NOMO-1 treated with DMSO at 0.1 percent for 48 hours (cell line): ENCODE measurements around the gene PABPN1.
"Not testable (repeated sequence)": the region's sequence is repeated elsewhere in the genome, so short reads cannot be mapped to it uniquely, and the experiment has no call there.

Experiments
- DNase-seq: peaks from one replicate; lab custom pipeline; 2025; ENCODE audit not compliant: unreplicated experiment; lab: John Stamatoyannopoulos, UW

The PABPN1 gene

DNA sequence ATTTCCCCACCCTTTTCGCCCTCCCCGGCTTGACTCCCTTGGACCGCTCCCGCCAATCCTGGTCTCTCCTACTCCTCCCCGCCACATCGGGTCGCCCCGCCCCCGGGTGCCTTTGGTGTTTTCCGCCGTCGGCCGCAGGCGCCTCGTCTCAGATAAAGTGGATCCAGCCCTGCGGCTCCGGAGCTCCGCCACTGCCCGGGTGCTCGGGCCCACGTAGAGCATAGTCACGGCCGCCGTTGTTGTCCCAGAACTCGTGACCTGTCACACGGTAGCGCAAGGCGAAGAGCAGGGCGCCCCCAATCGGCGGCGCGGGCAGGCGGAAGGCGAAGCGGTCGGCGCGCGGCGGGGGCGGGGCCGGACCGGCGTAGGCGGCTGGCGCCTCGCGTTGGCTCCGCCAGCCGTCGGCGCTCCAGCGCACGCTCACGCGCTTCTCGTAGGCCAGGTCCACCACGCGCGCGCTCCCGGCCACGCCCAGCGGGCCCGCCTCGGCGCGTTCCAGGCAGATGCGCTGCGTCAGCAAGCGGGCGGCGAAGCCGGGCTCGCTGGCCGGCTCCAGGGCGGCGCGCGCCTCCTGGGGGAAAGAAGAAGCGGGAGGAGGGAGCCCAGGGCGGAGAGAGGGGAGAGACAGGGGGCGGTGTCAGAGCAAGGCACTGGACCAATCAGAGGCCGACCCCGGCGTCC, 19.8 kb upstream of the PABPN1 start:
- DNase-seq, result peak; percentile 98

DNA sequence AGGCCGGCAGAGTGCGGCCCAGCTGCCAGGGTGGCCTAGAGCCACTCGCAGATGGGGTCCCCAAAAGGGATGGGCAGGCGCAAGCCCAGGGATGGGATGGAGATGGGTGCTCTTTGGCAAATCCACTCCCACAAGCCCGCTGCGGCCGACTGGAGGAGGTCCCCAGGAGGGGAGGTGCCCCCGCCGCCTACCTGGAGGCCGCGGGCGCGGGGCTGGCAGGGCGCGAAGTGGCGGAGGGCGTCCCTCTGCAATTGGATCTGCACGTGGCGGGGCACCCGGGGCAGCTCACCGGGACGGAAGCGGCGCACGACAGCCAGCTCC, 19.3 kb upstream of the PABPN1 start:
- DNase-seq, result no peak

DNA sequence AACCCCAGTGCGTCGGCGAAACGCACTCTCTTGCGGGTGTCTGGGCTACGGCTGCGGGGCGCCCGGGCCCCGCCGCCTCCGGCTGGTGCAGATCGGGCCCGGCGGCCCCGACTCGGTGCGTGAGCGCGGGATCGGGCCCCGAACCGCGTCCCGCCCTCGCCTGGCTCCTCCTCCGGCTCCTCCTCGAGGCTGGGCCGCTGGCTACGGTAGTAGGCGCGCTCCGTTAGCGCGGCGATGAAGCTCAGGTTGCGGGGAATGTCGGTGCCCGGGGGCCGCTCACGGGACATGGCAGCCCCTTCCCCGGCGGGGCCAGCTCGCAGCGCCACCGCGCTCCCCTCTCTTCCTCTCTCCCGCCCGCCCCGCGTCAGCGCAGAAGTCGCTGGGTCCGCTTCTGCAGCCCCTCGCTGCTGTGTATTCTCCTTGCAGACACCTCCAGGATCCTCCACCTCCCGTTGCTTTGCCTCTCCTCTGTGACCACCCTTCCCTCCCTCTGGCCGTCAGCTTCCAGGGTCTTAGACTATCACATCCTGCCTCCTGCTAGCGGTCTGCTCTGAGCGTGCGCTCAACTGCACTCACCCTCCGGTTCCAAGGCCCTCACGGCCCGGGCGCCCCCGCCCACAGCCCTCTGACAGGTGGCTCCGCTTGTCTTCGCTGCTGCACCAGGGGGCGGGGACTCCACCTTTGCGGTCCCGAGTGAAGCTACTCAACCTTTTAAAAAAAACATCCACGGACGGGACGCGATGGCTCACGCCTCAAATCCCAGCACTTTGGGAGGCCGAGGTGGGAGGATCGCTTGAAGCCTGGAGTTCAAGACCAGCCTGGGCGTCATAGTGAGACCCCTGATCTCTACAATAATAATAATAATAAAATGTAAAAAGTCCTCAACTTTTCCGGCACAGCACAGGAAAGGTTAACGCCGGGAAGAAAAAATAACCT, 18.7 kb upstream of the PABPN1 start, which contains the start of gene PPP1R3E:
Gene PPP1R3E (minus strand): TSS at position 570 of the 936 bp plus-strand sequence. CDS start 283 bp downstream, at position 287.
- peak; percentile 11 for DNase-seq

DNA sequence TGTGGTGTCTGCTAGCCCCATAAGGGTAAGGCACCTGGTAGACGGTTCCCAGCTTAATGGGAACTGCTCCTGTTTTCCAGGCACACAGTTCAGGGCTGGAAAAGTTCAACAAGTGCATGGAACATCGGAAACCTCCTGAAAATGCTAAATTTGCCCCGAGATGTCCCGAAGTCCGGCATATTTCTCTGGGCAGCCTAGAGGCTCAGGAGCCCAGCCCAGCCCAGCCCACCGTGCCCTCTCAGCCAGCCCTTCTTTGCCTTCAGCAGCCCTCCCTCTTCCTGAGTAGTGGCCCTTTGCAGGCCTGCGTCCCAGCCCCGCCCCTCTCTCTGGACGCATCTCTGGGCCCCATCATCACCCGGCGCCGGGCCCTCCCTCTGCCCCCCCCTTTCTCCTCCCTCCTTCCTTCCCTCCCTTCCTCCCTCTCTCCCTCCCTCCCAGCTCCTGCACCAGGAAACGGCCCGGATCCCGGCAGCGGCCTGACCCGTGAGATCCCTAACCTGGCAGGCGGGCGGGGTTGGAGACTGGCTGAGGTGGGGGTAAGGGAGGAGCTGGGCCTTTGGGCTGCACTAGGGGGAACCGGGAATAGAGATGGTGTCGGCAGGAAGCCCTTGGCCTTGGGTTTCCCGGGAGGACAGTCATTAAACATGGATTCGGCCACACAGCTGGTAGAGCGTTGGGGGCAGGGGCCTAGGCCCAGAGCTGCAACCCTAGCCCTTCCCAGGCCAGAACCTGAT, 14.7 kb upstream of the PABPN1 start, which contains the start of gene BCL2L2:
Gene BCL2L2 (plus strand): TSS at position 422 of the 734 bp plus-strand sequence. CDS start 935 bp downstream, outside the sequence.
- peak; percentile 73 for DNase-seq

DNA sequence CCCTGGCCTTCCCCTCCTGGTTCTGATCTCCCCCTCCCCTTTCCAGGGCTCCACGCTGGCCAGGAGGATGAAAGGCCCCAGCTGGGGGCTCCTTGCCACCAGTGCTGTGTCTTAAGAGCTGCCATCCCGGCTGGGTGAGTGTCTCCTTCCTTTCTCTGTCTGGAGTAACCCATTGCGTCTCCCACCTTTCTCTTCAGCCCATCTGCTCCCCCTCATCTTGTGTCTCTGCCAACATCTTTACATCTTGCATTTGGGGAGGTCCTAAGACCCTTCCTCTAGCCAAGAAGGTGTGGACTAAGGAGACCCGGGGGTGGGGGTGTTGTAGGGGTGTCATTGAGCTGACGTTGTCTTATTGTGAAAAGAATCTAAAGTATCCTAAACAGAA, 14.1 kb upstream of the PABPN1 start:
- no peak for DNase-seq

DNA sequence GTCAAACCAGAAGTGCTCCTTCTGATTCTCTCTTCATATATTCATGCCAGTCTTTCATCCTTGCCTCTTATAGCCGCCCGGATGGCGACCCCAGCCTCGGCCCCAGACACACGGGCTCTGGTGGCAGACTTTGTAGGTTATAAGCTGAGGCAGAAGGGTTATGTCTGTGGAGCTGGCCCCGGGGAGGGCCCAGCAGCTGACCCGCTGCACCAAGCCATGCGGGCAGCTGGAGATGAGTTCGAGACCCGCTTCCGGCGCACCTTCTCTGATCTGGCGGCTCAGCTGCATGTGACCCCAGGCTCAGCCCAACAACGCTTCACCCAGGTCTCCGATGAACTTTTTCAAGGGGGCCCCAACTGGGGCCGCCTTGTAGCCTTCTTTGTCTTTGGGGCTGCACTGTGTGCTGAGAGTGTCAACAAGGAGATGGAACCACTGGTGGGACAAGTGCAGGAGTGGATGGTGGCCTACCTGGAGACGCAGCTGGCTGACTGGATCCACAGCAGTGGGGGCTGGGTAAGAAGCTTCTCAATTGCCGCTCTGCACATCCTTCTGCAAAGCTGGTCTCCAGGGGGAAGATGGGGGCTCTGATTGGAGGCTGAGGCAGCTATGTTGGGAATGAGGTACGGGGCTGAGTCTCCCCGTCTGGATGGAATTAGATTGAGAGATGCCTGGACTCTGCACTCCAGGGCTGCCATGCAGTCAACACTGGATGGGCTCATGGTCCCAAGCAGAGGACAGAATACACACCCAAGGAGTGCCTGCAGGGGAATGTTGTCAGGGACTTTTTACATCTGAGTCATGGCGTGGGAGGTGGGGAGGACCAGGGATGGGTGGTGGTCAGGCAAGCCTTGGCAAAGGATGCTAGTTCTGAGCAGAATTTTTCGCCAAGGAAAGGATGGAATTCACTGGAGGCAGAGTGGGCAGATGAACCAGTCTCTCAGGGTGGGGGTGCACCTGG, 13.3 kb upstream of the PABPN1 start:
- DNase-seq, result no peak

DNA sequence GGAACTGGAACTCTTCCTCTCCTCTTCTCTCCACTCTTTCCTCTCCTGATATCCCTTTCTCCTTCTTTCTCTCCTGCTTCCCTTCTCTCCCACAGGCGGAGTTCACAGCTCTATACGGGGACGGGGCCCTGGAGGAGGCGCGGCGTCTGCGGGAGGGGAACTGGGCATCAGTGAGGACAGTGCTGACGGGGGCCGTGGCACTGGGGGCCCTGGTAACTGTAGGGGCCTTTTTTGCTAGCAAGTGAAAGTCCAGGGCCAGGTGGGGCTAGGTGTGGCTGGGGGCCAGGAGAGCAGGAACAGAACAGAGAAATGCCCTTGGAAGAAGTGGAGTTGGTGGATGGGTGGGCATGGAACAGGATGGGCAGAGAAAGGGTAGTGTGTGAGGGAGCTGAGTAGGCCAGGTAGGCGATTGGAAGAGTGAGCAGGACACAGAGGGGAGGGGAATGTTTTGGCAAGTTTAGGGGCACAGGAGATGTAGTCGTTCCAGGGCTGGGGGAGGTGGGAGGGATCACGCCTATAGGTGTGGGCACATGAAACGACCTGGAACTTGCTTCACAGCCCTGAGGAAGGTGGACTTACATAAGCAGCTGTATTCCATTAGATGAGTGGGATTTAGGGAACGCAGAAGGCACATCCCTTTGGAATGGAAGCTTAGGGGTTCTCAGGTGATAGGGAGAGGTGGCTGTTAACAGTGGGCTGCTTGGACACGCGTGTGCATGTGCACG, 12.4 kb upstream of the PABPN1 start:
- no peak for DNase-seq

DNA sequence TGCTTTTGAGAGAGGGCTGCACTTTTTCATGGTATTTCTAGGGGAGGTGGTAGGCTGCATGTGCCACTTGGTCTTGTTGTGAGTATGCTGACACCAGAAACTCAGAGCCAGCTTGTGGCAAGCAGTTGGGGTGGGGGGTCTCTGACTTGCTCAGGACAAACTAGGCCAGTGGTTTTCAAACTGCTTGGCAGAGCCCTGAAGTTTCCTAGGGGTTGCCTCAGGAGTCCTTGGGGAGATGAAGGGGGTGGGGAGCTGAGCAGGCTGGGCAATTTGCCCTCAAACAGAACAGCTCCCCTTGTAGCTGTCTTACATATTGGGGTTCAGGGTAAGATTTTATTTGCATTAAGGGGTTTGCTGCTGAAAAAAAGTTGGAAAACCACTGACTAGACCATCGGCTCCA, 10.7 kb upstream of the PABPN1 start:
- no peak for DNase-seq

DNA sequence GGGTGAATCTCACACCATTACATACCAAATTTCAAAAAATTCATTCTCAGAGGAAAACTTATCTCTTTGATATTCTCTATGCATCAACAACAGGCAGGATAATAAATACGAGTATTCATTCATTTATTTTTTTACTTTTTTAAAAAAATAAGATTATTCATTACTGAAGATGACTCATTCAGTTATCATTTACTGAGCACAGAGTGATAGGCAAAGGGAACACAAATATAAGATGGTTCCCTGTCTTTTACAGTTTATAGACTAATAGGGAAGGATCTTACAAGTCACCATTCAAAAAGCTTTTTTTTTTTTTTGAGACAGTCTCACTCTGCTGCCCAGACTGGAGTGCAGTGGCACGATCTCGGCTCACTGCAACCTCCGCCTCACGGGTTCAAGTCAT, 5.0 kb upstream of the PABPN1 start:
- no peak for DNase-seq

DNA sequence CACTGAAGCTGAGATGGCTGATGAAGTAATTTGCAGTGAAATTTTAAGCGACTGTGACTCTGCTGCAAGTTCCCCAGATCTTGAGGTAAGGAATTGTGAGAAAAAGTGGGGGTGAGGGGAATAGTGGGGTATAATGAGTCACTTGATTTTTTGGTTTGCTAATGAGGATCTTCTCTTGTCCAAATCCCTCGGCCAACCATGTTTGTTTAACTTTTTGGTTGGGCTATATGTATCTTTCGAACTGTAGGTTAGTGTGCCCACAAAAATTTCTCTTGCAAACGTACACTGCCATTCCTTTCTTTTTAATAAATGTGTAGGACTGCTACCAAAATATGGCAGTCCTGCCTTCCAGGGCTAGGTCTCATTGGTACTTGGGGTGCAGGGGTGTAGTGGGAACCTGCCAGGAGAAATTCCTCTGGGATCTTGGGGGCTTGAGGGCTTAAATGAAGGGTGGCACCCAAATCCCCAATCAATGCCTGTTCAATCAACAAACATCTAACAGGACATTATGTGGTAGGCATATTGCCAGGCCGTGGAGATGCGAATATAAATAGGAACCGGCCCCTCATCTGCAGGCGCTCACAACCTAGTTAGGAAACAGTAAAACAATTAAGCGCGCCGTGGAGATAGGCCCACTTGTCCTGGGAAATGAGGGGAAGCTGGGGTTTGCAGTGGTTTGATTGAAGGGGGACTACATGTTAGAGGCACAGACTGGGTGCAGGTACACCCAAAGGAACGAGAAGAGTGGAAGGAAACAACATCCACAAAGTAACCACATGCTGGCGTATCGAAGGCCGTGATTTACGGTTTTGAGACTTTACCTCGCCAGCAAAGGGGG, 1.3 kb upstream of the PABPN1 start:
- DNase-seq, result no peak

DNA sequence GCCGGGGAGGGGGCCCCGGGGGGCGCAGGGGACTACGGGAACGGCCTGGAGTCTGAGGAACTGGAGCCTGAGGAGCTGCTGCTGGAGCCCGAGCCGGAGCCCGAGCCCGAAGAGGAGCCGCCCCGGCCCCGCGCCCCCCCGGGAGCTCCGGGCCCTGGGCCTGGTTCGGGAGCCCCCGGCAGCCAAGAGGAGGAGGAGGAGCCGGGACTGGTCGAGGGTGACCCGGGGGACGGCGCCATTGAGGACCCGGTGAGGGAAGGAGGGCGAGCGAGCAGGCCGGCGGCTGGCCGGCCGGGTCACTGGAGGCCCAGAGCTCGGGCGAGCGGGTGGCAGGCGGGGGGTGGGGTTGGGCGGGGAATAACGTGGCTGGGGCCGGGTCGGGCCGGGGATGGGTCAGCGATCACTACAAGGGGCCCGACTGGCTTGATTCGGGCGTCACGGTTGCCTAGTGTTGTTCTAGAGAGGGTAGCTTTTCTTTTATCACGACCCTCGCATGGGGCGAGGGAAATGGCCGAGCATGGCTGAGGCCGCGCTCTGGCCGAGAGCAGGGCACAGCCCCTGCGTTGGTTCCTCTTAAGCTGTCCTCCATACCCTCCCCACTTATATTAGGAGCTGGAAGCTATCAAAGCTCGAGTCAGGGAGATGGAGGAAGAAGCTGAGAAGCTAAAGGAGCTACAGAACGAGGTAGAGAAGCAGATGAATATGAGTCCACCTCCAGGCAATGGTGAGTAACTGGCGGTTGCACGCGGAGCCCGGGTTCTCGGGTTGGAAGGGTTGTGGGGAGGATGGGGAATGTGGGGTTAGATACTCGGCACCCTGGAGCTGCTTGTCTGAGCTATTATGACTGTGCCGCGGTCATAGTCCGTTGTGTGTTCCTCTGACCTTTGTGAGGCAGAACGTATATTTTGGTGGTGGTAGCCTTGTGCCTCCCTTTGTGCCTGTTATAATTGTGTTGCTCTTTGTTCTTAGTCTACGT, 603 bp downstream of the PABPN1 start:
- peak; percentile 29 for DNase-seq

DNA sequence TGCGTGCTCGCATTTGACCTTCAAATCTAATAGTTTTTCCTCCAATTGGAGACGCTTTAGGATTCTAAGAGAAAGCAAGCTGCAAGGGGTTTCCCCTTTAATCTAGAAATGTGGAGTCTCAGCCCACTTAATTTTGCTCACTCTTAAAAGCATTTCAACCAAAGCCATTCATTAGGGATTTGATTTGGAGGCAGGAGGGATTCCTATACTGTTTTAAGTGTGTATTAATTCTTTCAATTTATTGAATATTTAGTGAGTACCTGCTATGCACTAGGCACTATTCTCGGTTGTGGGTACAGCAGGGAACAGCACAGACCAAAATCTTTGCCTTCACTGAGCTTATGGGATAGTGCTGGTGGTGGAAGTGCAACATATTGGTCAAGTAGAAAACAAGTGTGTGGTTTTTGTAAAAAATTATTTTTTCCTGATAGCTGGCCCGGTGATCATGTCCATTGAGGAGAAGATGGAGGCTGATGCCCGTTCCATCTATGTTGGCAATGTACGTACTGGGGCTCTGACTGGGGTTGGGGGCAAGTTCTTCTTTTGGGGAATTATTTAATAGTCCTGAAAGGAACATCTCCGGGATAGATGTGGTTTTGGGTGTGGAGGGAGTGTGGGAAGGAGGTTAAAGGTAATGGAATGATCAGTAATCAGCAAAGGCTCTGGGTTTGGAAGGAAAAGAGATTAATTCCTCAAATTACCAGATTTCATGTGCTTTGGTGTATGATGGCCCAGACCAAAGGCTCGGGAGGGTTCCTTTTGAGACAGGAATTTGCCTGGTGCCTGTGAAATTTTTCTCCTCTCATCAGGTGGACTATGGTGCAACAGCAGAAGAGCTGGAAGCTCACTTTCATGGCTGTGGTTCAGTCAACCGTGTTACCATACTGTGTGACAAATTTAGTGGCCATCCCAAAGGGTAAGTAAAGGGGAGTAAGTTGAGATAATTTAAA, 1.6 kb downstream of the PABPN1 start:
- no peak for DNase-seq

DNA sequence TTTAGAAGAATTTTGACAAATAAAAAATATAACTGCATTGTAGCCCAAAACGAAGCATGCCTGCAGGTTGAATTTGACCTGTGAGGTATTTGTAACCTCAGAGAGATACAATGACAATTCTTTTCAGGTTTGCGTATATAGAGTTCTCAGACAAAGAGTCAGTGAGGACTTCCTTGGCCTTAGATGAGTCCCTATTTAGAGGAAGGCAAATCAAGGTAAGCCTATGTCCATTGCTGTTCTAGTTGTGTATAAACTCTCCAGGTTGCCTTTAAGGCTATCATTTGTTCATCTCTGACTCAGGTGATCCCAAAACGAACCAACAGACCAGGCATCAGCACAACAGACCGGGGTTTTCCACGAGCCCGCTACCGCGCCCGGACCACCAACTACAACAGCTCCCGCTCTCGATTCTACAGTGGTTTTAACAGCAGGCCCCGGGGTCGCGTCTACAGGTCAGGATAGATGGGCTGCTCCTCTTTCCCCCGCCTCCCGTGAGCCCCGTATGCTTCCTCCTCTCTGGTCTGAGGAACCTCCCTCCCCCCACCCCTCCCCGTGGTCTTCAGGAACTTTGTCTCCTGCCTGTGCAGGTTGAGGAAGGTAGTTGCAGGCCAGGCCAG, 2.7 kb downstream of the PABPN1 start:
- no peak for DNase-seq

DNA sequence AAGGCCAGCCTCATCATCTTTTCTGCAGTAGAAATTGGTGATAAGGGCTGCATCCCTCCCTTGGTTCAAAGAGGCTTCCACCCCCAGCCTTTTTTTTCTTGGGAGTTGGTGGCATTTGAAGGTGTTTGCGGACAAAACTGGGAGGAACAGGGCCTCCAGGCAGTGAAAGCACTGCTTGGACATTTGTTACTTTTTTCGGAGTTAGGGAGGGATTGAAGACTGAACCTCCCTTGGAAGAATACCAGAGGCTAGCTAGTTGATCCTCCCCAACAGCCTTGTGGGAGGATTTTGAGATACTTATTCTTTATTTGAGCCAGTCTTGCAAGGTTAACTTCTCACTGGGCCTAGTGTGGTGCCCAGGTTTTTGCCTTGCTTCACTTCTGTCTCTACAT, 3.2 kb downstream of the PABPN1 start:
- no peak for DNase-seq

DNA sequence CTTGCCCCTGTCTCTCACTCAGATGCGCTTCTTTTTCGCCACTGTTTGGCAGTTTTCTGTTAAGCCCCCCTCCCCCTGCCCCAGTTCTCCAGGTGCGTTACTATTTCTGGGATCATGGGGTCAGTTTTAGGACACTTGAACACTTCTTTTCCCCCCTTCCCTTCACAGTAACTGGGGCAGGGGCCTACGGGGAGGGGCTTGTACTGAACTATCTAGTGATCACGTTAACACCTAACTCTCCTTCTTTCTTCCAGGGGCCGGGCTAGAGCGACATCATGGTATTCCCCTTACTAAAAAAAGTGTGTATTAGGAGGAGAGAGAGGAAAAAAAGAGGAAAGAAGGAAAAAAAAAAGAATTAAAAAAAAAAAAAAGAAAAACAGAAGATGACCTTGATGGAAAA, 3.7 kb downstream of the PABPN1 start:
- no peak for DNase-seq

DNA sequence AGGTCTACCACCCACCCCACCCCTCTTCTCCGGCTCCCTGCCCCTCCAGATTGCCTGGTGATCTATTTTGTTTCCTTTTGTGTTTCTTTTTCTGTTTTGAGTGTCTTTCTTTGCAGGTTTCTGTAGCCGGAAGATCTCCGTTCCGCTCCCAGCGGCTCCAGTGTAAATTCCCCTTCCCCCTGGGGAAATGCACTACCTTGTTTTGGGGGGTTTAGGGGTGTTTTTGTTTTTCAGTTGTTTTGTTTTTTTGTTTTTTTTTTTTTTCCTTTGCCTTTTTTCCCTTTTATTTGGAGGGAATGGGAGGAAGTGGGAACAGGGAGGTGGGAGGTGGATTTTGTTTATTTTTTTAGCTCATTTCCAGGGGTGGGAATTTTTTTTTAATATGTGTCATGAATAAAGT, 4.5 kb downstream of the PABPN1 start:
- DNase-seq, result not testable (repeated sequence)
